HepG2 (cell line): ENCODE measurements around the gene CBLC. TPM values are rescaled to one million over a fixed set of nuclear protein-coding genes. Genes with fewer than 3 reads are reported as not detected.

Experiments
- ATAC-seq: fragments of 200-7000 bp; cut with Tn5 transposase; 3 replicates; pipeline ENCODE4 v1.9.1; 2020; ENCODE audit warnings: mild to moderate bottlenecking, moderate library complexity
- BruUV-seq: library from RNA; stranded (reverse); fragments of 400-500 nt; replicated peaks from 2 replicates; lab custom pipeline; 2021; lab: Mats Ljungman, UMichigan
- CTCF ChIA-PET: fragments of 300-600 bp; formaldehyde crosslinking; extraction: SDS; loops from one replicate; lab custom pipeline; 2021; ENCODE audit warnings: low total read pairs, inconsistent platforms, low intra/inter-chr PET ratio; lab: Yijun Ruan, JAX
- POLR2A ChIA-PET: fragments of 350-600 bp; sonication (Branson Sonifier 250); formaldehyde crosslinking; loops from one replicate; lab custom pipeline; 2020; ENCODE audit warnings: antibody characterized with exemption, inconsistent platforms; lab: Yijun Ruan, JAX
- DNase-seq: peaks from one replicate; pipeline ENCODE4 v3.0.0-alpha.2; 2015; ENCODE audit warnings: low spot score
- FAIRE-seq: peaks from 3 replicates; lab custom pipeline; 2011; peaks lifted over from hg19 to GRCh38; lab: Jason Lieb, UNC
- H2AFZ ChIP-seq: one replicate; pipeline ENCODE4 v1.6.1; 2011; ENCODE audit warnings: low read length, inconsistent platforms
- H3K27ac ChIP-seq: fragments of 300-600 bp; 3 replicates; pipeline ENCODE4 v1.8.0; 2011; ENCODE audit warnings: mixed run types, mild to moderate bottlenecking, mixed read lengths, low read length, inconsistent platforms; ENCODE audit not compliant: insufficient read depth; ENCODE audit errors: extremely low read length
- H3K27me3 ChIP-seq, 2 experiments: fragments of 200-600 bp in 1 of 2; 2 replicates in 1 of 2; 3 replicates in 1 of 2; pipeline versions ENCODE4 v1.6.0 to v1.8.0; 2011; ENCODE audit warnings: low read length in 2 of 2, mild to moderate bottlenecking in 2 of 2, moderate library complexity in 2 of 2, inconsistent platforms in 1 of 2; ENCODE audit not compliant: insufficient read depth in 2 of 2, control insufficient read depth in 1 of 2
- H3K36me3 ChIP-seq, 2 experiments: fragments of 200-600 bp in 1 of 2; replicated peaks in 1 of 2; 2 replicates in 1 of 2; 3 replicates in 1 of 2; pipeline versions ENCODE4 v1.5.1 to v1.8.0; 2011; ENCODE audit warnings: low read length in 2 of 2, inconsistent platforms in 1 of 2; ENCODE audit not compliant: insufficient read depth in 2 of 2, control insufficient read depth in 1 of 2
- H3K4me1 ChIP-seq: 2 replicates; pipeline ENCODE4 v1.5.1; 2012; ENCODE audit warnings: low read length, inconsistent platforms; ENCODE audit not compliant: insufficient read depth
- H3K4me2 ChIP-seq: 2 replicates; pipeline ENCODE4 v1.6.0; 2011; ENCODE audit warnings: low read depth, low read length, inconsistent platforms
- H3K4me3 ChIP-seq, 3 experiments: fragments of 200-600 bp in 1 of 3; sonication (generic), shearing (Covaris generic) in 1 of 3; replicated peaks in 1 of 3; 2 replicates each; pipeline ENCODE4 v1.5.1; 2011 to 2016; ENCODE audit warnings: low read length in 3 of 3, inconsistent platforms in 2 of 3, low read depth in 2 of 3, mild to moderate bottlenecking in 2 of 3, control low read depth in 1 of 3, mixed read lengths in 1 of 3; ENCODE audit not compliant: insufficient read depth in 1 of 3
- H3K79me2 ChIP-seq: one replicate; pipeline ENCODE4 v1.6.1; 2011; ENCODE audit warnings: low read length, inconsistent platforms; ENCODE audit not compliant: insufficient read depth
- H3K9ac ChIP-seq: 2 replicates; pipeline ENCODE4 v1.6.0; 2011; ENCODE audit warnings: mild to moderate bottlenecking, low read depth, low read length, inconsistent platforms; ENCODE audit not compliant: insufficient read depth
- H3K9me3 ChIP-seq: 2 replicates; pipeline ENCODE4 v1.5.1; 2012; ENCODE audit warnings: mild to moderate bottlenecking, low read length
- H4K20me1 ChIP-seq: 2 replicates; pipeline ENCODE4 v1.6.0; 2011; ENCODE audit warnings: inconsistent platforms, mild to moderate bottlenecking, low read length, moderate library complexity; ENCODE audit not compliant: insufficient read depth
- FOXA3 ChIP-seq: IDR thresholded peaks from 2 replicates; pipeline ENCODE4 v1.6.1; 2016; ENCODE audit warnings: missing genetic modification reagents, missing compliant biosample characterization
- PCBP2 ChIP-seq: fragments of 200-400 bp; formaldehyde crosslinking; optimal IDR thresholded peaks from 2 replicates; pipeline ENCODE3; 2018; ENCODE audit warnings: low read length, low read depth; ENCODE audit not compliant: poor library complexity, severe bottlenecking
- ZFP36 ChIP-seq: fragments of 150-350 bp; IDR thresholded peaks from 2 replicates; pipeline ENCODE4 v1.6.1; 2018; ENCODE audit warnings: borderline replicate concordance, low read length, low read depth; ENCODE audit not compliant: partially characterized antibody
- ZMYM3 ChIP-seq: sonication (generic); formaldehyde crosslinking; IDR thresholded peaks from 2 replicates; pipeline ENCODE4 v1.5.1; 2020; ENCODE audit warnings: mild to moderate bottlenecking, missing genetic modification reagents
- WGBS: methylation state at CpG from one replicate; pipeline ENCODE4 v1.1.6; 2017; ENCODE audit warnings: low lambda C conversion rate; 5-methylcytosine and 5-hydroxymethylcytosine counted together
- in situ Hi-C: cut with HindIII; loops from 2 replicates; pipeline ENCODE4 v1.10.0; 2017; ENCODE audit warnings: low pct_unique_long_range_greater_than_20kb; ENCODE audit not compliant: extremely low pct_ligation_motif_present
- intact Hi-C: fragments of 100-400 bp; cut with micrococcal nuclease; formaldehyde crosslinking; loops from one replicate; pipeline ENCODE4 v1.10.0; 2022; ENCODE audit not compliant: unreplicated experiment
- polyA plus RNA-seq, 8 experiments: library from polyadenylated mRNA; depleted of rRNA in 3 of 8; stranded (reverse) in 7 of 8; unstranded in 1 of 8; fragments of >200 nt; fragmentation: Illumina TruSeq in 4 of 8; extraction: Trizol in 4 of 8; gene quantifications; 2 replicates each; pipeline versions ENCODE4 v1.2.1 to v1.2.3, GENCODE V29; 2011 to 2016; ENCODE audit warnings: low read depth in 4 of 8, missing spikeins in 1 of 8, mixed read lengths in 1 of 8; ENCODE audit not compliant: insufficient read depth in 1 of 8
- total RNA-seq, 5 experiments: library from RNA; depleted of rRNA; stranded (reverse); fragments of >200 nt; fragmentation: Illumina TruSeq; extraction: Trizol; gene quantifications; 2 replicates each; pipeline ENCODE4 v1.2.3, GENCODE V29; 2016; ENCODE audit warnings: low read depth in 1 of 5
- TF ChIP-seq, protein P1 (sequence below): sonication (generic); formaldehyde crosslinking; IDR thresholded peaks from 2 replicates; pipeline ENCODE4 v1.4.0; 2020; ENCODE audit warnings: missing genetic modification reagents

The CBLC gene
- total and polyA plus RNA-seq, 2 of the 13 experiments (the other 11 are each of a cell fraction or from before 2014, with no cell fraction given), result 1.8 to 2.6 TPM

DNA sequence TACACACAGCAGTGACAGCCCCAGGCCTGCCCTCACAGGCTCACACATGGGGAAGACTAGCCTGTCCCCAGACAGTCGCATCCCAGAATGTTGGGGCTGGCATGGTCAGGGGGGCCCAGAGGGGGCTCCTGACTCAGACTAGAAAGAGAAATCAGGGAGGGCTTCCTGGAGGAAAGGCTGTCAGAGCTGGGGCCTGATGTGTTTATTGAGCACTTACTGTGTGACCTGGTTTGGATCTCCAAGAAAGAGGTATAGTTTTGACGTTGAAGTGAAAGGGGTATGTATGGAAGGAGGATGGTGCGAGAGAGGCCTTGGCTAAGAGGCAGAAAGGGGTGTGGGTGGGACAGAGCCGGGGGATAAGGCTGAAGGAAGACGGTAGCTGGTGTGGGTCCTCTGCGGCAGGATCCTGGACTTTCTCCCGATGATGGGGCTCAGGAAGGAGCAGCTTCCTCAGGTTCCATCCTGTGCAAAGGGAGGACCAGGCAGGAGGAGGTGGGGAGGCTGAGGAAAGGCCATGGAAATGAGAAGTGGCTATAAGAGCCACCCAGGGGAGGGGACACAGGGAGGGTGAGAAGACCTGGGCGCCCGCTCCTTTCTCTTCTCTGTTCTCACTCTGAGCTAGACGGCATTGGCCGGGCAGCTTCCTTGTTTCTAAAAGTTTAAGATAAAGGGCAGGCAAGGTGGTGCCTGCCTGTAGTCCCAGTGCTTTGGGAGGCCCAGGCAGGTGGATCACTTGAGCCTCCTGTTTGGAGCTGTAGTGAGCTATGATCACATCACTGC lies 45.3 kb upstream of the CBLC start:
- Histone ChIP-seq H3K4me3 (no peak overlapping the region), H2AFZ (no peak overlapping the region), H3K79me2 (no peaks in the 10 kb centered on the region), H3K36me3 (no peaks in the 10 kb centered on the region), H3K4me2 (no peak overlapping the region), H3K9ac (no peak overlapping the region), H3K27ac (no peak overlapping the region), H4K20me1 (no peaks in the 10 kb centered on the region), H3K9me3 (no peaks in the 10 kb centered on the region), H3K27me3 (no peaks in the 10 kb centered on the region), H3K4me1 (peaks cover 47% of the 10 kb centered on the region)
- no peak; the same call in 2 of the 3 replicates for ATAC-seq
- TF ChIP-seq, protein P1, sequence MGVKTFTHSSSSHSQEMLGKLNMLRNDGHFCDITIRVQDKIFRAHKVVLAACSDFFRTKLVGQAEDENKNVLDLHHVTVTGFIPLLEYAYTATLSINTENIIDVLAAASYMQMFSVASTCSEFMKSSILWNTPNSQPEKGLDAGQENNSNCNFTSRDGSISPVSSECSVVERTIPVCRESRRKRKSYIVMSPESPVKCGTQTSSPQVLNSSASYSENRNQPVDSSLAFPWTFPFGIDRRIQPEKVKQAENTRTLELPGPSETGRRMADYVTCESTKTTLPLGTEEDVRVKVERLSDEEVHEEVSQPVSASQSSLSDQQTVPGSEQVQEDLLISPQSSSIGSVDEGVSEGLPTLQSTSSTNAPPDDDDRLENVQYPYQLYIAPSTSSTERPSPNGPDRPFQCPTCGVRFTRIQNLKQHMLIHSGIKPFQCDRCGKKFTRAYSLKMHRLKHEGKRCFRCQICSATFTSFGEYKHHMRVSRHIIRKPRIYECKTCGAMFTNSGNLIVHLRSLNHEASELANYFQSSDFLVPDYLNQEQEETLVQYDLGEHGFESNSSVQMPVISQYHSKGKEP (CRISPR knock-in tag), result no peak
- 0 out of 2 replicates have a peak, but pooled peaks have one; percentile 43 for TF ChIP-seq ZMYM3
- TF ChIP-seq ZFP36, result peak; percentile 81
- no peak for DNase-seq
- BruUV-seq, result no TSS peak
- no peak for FAIRE-seq
- CTCF ChIA-PET, result no interaction called here
- WGBS, result 77% methylated on average over 10 of the region's 11 CpGs
- intact Hi-C loops (no loop called here), in situ Hi-C loops (no loop called here)
- POLR2A ChIA-PET, result no interaction called here

DNA sequence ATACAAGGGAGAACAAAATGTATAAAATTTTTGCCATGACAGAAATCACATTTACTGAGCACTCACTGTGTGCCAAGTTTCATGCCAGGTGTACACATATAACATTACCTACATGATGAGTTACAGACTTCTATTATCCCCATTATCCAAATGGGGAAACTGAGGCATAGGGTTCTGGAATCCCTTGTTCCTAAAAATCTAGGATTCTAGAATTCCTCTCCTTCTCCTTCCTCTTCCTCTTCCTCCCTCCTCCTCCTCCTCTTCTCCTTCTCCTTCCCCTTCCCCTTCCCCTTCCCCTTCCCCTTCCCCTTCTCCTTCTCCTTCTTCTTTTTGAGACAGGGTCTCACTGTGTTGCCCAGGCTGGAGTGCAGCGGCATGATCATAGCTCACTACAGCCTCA lies 43.3 kb upstream of the CBLC start:
- in situ Hi-C loops (no loop called here), intact Hi-C loops (no loop called here)
- FAIRE-seq (no peak), ATAC-seq (no peak), DNase-seq (no peak)
- Histone ChIP-seq H3K36me3 (no peaks in the 10 kb centered on the region), H3K4me3 (no peak overlapping the region), H3K79me2 (no peaks in the 10 kb centered on the region), H3K9ac (no peak overlapping the region), H4K20me1 (no peaks in the 10 kb centered on the region), H3K9me3 (no peaks in the 10 kb centered on the region), H3K27me3 (no peaks in the 10 kb centered on the region), H3K27ac (no peak overlapping the region), H3K4me1 (peaks cover 56% of the 10 kb centered on the region), H3K4me2 (no peak overlapping the region), H2AFZ (no peak overlapping the region)
- TF ChIP-seq FOXA3 (no peak), PCBP2 (peak; percentile 87)
- 0% methylated on average over 1 of the region's 1 CpG for WGBS
- no TSS peak for BruUV-seq
- CTCF ChIA-PET, result no interaction called here
- POLR2A ChIA-PET, result no interaction called here
